HG03439 (cell line): ENCODE measurements around the gene FALEC.

Experiments used
- ATAC-seq: cut with Tn5 transposase; IDR thresholded peaks from one replicate; pipeline ENCODE4 v1.9.1; 2021; ENCODE audit warnings: mild to moderate bottlenecking, moderate library complexity; ENCODE audit not compliant: unreplicated experiment

The FALEC gene

DNA sequence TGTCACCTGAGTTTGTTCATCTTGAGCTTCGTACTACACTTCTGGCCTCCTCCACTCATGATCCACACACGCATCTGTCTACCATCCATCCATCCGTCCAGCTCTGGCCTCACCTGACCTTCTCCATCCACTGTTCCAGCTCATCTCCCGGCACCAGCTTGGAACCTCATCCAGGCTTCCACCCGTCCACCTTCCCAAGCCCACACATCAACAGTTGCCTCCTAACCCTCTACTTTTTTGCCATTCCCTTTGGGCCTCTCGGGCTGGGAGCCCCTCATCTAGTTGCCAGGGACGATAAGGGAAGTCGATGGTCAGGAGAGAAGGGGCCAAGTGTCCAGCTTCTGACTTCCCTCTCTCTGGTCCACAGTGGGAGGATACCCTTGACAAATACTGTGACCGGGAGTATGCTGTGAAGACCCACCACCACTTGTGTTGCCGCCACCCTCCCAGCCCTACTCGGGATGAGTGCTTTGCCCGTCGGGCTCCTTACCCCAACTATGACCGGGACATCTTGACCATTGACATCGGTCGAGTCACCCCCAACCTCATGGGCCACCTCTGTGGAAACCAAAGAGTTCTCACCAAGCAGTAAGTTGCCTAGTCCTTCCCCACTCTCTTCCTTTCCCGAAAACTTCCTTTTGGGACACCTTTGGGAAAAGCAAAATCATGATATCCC is 3.4 kb upstream of the FALEC start:
- no peak for ATAC-seq

DNA sequence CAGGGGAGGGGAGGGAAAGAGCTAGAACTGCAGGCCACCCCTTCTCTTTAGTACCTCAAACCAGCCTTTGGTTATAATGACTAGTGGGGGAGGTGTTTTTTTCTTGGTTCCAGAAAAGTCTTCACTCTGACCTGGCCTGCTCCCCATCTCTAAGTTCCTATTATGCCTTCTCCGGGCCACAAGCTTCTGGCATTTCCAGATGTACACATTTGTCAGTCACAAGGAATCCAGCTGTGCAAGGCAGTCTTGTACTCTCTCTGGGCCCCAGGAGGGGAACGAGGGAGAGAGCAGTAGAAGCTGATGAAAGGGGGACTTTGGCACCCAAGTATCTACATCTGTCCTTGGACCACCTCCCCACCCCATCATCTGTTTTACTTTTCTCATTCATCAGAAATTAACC is 2.7 kb upstream of the FALEC start:
- no peak for ATAC-seq

DNA sequence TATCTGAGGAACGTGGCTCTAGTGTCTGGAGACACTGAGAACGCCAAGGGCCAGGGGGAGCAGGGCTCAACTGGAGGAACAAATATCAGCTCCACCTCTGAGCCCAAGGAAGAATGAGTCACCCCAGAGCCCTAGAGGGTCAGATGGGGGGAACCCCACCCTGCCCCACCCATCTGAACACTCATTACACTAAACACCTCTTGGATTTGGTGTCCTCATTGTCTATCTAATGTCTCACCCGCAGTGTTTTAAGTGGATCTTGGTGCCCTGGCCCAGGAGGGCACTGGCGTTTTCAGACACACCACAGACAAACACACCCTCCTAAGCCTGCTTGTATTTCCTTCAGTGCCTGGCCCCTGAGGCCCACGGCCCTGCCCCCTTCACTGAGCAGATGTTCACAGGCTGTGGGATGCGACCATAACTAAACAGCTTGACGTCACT is 2.2 kb upstream of the FALEC start:
- no peak for ATAC-seq

DNA sequence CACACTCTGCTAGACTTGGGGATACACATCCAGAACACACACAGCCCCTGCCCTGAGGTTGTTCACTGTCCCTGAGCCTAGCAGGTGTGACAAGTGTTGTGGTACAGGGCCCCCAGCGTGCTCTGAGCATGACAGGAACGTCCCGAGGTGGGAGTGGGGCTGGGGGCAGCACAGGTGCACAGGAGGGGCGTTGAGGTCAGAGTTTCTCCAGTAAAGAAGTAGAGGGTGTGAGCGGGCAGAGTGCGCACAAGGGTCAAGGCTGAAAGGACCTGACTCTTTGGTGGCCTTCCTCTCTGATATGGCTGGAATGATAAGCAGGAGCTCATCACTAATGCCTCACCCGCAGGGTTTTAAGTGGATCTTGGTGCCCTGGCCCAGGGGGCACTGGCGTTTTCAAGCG is 1.3 kb upstream of the FALEC start:
- no peak for ATAC-seq

DNA sequence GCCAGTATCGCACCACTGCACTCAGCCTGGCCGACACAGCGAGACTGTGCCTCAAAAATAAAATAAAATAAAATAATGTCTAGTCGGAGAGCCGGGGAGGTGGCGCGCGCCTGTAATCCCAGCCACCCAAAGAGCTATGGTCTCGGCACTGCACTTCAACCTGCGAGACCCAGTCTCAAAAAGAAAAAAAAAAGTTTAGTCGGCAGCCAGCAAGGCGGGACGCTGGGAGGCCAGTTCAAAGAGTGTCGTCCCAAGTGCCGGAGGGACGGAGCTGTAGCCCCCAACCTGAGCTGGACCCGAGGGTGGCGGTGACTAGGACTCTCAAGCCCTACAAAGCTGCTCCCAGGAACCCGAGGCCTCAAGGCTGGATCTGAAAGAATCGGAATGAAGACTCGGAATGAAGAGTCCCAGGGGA is 632 bp upstream of the FALEC start:
- ATAC-seq: peak; percentile 8

DNA sequence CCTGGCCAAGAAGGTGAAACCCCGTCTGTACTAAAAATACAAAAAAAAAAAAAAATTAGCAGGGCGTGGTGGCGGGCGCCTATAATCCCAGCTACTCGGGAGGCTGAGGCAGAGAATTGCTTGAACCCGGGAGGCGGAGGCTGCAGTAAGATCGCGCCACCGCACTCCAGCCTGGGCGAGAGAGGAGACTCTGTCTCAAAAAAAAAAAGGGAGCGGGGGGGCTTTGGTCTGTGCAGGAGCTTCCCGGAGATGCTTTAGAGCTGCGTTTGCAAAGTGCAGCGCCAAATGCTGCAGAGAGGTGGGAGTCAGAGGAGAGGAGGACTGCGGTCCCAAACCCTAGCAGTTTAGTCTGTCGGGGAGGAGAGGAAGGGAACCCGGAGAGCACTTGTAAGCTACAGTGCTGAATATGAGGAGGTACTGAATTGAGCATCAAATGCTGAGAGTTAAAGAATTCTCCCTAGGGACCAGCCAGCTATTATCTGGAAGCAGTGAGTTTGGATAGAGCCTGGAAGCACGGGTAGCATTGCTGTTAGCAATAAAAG is 569 bp downstream of the FALEC start:
- ATAC-seq: no peak

DNA sequence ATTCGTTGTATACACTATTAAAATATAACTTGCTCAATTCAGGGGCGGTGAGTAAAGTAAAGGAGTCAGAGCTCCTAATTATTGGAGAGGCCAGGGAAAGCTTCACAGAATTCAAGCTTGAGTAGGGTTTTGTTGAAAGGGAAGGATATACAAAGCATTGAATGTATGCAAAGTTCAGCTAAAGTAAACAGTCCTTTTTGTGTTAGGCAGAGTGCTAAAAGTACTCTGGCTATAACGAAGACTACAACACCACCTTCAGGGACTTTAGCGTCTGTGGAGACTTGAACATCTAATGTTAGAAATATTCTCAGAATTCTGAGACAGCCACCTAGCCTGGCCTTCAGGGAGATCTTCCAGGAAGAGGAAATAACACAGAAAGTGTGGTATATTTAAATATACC is 1.1 kb downstream of the FALEC start:
- no peak for ATAC-seq

DNA sequence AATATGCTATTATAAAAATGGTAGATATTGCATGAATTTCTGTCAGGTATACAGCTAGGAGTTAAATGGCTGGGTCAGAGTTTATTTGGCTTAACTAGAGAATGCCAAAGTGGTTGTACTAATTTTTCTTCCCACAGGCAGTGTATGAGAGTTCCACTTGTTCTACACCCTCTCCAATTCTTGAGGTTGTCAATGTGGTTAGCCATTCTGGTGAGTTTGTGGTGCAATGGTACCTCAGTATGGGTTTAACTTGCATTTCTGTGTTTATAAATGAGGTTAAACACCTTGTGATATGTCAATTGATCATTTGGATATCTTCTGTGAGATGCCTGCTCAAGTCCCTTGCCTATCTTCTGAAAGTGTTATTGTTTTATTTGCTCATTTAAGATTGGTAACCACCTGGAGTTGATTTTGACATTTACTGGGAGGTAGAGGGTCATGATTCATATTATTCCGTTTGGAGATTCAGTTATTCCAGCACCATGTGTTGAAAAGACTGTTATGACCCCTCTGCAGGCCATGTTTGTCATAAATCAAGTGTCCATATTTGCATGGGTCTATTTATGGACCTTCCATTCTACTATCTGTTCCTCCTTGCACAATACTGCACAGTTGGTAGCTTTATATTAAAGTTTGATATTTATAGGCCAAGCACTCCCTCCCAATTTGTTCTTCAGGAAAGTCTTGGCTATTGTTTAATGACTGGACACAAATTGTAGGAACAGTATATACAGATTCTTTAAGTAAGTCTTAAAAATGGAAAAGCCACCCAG is 5.8 kb downstream of the FALEC start:
- ATAC-seq: no peak

DNA sequence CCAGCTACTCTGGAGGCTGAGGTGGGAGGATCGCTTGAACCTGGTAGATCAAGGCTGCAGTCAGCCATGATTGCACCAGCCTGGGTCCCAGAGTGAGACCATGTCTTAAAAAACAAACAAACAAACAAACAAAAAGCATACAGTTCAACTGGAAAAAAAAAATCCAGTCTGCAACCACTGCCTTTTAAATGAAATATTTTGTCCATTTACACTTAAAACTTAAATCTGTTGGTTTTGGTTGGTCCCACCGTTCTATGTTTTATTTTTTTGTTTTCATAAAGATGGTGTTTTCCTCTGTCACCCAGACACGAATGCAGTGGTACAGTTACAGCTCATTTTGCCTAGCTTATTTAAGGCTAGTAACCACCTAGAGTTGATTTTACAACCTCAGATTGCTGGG is 9.8 kb downstream of the FALEC start:
- ATAC-seq: no peak

DNA sequence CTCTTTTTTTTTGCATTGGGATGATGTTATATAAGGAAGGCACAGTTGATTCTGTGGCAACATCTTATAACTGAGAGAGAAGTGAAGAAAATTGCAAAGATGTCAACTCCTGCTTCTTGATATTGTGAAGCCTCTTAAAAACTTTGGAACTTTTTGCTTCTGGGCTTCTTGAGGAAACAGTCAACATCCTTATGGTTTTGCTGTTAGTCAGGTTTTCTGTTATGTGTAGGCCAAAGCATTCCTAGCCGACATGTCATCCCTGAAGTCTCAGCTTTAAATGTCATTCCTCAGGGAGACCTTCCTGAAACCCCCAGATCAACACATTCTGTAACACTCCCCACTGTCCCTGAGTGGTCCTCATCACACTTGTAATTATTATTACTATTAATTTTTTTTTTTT is 12.6 kb downstream of the FALEC start:
- ATAC-seq: no peak

DNA sequence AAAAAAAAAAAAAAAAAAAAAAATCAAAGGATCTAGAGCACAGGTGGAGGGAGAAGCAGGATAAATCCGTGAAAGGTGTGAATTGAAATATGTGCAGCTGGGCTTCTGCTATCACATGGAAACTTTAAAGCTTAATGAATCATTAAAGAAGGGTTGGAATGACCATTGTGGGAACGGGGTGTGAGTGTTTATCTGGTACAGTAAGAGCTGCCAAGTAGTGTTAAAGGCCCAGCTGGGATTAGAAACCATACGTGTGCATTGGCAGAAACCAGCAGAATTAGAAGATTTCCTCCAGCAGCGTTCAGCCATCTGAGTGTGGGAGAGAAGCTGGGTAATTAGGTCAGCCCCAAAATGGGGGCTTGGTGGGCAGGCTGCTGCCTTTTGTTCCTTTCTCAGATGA is 13.5 kb downstream of the FALEC start:
- no peak for ATAC-seq

DNA sequence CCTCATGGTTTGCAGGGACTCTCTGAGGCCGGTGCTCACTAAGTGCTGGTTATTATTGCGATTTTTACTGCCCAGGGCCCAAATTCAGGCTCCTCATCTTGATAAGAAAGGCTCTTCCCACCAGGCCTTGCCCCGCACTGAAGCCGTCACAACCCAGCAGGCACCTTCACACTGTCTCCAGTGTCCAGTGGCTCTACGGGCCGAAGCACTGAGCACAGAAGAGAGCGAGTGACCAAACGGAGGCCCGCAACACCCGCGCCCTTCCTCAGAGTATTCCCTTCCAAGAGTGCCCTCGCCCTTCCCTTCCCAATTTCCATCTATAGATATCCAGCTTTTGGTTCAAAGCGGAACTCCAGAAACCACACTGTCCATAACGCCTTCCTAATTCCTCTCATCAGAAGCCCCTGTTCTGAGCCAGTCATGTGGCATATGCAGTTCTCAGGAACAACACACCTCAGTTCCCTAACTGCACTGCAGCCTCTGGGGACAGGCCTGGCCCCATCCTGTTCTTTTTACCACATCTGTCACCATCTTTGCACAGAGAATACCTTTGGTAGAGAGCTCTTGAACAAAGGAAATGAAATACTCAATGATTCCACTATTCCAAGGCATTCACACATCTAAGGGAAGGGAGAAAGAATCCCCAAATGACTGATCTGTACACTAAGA is 15.1 kb downstream of the FALEC start:
- ATAC-seq: no peak

DNA sequence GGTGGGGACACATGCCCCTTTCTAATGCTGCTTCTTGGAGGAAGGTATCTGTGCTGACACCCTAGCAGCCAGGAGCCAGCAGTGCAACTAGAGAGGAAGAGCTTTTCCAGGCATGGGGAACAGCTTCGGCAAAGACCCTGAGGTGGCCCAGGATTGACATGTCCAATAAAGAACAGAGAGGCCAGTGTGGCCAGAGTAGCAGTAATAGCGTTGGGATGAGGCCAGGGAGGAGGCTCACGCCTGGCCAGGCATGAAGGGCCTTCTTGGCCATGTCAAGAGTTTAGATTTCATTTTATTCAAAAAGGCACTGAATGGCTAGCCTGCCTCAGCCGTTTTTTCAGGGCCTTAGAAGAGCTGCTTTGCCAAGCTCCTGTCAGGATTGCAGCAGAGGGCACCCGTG is 17.3 kb downstream of the FALEC start:
- no peak for ATAC-seq

DNA sequence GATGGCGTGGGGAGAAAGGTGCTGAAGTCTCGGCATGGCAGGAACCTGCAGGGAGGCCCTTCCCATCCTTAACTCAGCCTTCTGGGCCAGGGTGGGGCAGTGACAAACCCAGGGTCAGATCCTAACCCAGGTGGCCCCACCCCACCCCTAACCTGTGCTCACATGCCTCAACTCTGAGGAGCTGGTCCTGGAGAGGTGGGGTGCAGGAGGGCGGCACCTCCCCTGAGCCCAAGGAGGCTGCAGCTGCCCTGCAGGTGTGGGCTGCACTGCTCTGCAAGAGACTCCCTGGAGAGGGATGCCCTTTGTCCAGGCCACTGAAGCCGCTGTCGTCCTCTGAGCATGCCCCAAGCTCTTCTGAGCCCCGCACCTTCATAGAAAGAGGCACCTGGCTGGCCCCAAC is 18.4 kb downstream of the FALEC start:
- ATAC-seq: no peak

DNA sequence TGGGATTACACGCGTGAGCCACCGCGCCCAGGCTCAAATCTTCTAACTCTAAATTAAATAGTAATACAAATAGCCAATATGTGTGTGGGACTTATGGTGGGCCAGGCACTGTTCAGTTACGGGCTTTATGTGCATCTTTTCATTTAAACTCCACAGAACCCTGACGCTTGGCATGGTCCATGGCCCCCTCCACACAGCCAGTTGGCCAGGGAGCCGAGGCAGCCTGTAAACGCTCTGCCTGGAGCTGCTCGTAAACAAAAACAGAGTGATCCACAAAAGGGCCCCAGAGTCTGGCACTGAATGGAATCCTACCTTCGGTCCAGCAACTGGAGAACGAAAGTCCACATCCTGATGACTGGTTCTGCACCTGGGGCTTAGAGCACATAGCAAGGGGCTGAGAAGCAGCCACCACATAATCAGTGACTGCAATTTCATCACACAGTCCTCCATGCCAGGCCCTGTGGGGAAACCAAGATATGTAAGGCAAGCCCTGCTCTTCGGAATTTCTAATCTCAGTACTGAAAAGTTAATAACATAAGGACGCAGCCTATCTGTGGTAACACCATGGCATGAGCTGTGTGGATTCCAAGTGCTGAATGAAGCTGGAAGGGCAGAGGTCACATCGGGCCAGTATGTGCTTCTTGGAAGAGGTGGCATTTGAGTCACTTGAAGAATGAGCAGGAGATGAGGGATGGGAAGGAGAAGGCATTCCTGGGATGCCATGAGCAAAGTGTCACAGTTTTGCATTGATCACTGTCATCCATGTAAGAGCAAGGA is 20.1 kb downstream of the FALEC start:
- ATAC-seq: no peak

DNA sequence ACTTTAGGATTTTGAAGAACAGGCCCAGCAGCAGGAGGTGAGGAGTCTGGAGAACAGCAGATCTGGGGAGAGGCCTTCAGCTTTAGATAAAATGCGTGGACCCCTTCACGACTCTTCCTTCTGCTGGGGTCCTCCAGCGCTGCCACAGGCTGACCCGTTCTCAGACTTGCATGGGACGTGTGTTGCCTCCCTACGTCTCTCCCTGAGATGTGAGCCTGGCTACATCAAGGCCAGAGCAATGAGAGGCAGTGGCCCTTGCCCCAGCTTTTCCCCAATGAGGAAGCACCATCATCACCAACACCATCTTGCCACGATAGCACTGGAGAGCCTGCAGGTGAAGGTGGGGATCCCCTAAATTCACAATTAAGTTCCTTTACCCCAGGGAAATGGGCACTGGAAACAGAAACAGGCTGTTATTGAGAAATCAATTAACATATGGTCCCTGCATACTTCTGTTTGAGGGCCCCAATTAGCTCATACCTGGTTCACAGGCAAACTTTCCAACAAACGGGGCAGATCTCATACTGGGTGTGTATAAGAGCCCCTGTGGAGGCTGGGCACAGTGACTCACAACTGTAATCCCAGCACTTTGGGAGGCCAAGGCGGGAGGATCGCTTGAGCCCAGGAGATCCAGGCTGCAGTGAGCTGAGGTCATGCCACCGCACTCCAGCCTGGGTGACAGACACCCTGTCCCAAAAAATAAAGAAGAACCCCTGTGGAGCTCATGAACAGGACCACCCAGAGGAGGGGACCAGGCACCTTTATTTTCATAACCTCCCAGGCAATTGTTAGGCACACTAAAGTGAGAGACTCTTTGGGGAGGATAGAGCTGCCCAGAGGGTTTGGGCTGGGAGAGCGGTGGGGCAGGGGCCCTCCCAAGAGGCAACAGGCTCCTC is 21.5 kb downstream of the FALEC start:
- no peak for ATAC-seq

DNA sequence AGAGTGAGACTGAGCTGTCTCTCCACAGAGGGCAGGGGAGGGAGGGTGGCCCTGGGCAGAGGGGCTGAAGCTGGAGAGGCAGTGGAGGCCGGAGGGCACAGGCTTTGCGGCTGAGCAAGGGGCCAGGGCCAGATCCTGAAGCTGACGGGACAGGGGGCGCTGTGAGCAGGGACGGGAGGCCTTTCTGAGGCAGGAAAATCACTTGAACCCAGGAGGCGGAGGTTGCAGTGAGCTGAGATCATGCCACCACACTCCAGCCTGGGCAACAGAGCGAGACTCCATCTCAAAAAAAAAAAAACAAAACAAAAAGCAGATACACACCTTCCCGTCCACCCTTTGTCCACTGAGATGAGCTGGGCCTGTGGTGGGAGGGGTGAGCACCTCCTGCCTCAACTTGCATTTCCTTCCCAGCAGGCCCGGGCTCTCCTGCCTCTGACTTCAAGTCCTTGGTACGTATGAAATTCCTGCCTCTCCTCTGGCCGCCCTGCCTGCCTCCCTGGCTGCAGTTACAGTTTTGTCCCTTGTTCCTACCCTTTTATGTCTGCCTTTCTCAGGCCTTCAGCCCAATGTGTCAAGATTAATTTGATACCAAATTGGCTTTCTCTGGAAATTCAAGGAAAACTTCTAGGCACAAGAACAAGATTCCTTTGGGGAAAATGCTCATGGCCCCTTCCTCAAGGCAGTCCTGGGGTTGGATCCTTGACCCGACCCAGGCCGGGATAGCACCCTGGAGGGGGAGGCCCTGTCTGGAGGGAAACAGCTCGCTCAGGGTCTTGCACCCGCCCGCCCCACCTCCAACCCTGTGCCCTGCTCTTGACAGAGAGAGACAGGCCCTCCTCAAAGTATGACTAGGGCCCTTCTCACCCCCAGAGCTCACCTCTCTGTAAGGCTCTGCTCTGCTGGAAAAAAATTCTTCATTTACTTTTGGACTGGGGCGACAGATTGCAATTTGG is 22.5 kb downstream of the FALEC start:
- ATAC-seq: no peak

DNA sequence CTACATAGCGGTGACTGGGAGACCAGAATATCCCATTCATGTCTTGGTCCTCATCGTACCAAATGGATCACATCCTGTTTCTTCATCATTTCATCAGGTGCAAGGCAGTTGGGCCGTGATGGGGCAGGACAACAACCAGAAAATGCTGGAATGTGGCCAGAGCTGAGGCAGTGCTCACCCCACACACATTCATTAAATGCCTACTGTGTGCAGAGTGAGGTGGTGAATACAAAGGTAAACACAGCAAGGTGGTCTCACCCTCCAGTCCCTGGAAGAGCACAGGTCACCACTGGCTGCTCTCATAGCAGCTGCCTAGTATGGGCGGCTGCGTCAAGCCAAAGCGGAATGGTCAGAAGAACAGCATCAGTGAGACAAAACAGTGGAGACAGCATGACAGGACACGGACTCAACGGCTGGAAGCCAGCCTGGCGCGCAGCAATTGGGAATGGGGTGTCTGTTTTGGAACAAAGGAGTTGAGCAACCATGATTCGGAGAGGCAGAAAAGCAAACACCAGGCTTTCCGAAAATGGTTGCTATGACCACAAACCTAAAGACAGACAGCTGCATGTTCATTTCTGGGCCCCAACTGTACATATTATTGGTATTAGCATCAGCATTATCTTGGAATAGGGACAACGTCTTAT is 28.1 kb downstream of the FALEC start:
- no peak for ATAC-seq
